22Rv1 (cell line): ENCODE data around the gene CCDC178.
"Not testable (repeated sequence)": the region's sequence is repeated elsewhere in the genome, so short reads cannot be mapped to it uniquely, and the experiment has no call there.

Source experiments
- H3K27ac ChIP-seq: fragments of 450-650 bp; 2 replicates; pipeline ENCODE4 v1.5.1; 2017
- ZFX ChIP-seq: fragments of 450-650 bp; IDR thresholded peaks from 2 replicates; pipeline ENCODE4 v1.6.1; 2017; ENCODE audit warnings: antibody characterized with exemption, borderline replicate concordance
- TF ChIP-seq, protein P1 (sequence below): fragments of 450-650 bp; IDR thresholded peaks from 2 replicates; pipeline ENCODE4 v1.5.1; 2017; ENCODE audit warnings: mild to moderate bottlenecking

The CCDC178 gene

DNA sequence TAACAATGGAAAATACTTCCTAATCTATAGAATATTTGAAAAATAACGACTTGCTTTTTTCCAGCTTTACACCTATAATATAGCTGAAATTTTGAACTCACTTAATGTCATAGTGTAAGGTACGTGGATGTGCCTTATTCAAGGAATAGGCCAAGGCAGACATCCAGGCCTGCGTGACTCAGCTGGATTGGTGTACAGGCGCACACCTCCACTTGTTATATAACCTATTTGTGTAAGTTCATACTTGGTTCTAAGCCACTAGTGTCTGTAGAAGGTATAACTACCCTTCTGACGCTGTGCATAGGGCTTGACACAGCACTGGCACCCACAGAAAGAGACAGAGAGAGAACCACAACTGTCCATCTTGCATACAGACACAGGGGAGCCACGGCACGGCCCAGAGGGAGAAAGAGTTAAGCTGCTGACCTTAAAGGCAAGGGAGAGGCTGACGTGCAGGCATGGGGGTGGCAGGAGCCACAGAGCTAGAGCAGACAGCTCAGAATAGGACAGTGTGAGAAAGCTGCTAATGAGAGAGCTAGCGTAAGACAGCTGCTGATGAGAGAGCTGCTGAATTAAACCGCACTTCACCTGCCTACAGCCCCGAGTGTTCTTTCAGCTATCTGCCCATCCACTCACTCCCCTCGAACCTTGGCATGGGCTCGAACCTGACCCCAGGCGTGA lies 16.1 kb downstream of the CCDC178 start:
- no peak for TF ChIP-seq ZFX
- TF ChIP-seq, protein P1, sequence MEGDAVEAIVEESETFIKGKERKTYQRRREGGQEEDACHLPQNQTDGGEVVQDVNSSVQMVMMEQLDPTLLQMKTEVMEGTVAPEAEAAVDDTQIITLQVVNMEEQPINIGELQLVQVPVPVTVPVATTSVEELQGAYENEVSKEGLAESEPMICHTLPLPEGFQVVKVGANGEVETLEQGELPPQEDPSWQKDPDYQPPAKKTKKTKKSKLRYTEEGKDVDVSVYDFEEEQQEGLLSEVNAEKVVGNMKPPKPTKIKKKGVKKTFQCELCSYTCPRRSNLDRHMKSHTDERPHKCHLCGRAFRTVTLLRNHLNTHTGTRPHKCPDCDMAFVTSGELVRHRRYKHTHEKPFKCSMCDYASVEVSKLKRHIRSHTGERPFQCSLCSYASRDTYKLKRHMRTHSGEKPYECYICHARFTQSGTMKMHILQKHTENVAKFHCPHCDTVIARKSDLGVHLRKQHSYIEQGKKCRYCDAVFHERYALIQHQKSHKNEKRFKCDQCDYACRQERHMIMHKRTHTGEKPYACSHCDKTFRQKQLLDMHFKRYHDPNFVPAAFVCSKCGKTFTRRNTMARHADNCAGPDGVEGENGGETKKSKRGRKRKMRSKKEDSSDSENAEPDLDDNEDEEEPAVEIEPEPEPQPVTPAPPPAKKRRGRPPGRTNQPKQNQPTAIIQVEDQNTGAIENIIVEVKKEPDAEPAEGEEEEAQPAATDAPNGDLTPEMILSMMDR, result no peak
- no peak overlapping the region for H3K27ac ChIP-seq

DNA sequence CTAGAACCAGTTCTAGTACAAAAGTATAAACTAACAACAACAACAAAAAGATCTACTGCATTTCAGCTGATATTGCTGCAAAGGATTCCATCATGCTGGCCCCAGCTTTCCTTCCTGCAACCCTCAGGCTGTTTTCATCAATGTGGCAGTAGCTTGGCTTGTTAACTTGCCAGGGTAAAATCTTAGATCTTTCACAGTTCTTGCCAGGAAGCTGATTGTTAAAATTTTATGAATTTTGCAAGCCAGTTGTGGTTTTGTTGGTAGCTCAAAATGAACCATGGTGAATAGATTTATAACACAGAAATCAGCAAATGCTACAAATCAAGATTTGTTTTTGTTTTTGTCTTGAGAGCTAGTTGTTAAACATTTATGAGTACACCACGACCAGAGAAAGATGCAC lies 19.3 kb downstream of the CCDC178 start:
- H3K27ac ChIP-seq, result no peak overlapping the region
- no peak for TF ChIP-seq ZFX
- TF ChIP-seq, protein P1, result no peak

DNA sequence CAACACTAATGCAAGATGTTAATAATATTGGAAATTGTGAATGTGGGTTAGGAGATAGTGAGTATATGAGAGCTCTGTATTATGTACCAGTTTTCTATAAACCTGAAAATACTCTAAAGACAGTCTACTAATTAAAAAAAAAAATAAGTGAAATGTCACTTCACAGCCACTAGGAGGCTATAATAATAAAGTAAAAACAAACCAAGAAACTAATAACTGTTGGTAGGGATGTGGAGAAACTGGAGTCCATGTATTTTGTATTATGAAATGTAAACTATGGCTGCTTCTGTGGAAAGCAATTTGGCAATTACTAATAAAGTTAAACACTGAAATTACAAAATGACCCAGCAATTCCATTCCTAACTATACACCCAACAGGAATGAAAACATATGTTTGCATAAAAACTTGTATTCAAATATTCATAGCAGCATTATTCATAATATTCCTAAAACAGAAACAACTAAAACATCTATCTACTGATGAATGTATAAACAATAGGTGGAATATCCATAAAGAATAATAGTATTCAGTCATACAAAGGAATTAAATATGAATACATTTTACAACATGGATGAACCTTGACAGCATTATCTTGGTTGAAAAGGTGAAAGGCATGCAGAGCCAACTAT lies 36.2 kb downstream of the CCDC178 start:
- H3K27ac ChIP-seq, result no peak overlapping the region
- TF ChIP-seq, protein P1, result peak; percentile 69
- TF ChIP-seq ZFX, result no peak

DNA sequence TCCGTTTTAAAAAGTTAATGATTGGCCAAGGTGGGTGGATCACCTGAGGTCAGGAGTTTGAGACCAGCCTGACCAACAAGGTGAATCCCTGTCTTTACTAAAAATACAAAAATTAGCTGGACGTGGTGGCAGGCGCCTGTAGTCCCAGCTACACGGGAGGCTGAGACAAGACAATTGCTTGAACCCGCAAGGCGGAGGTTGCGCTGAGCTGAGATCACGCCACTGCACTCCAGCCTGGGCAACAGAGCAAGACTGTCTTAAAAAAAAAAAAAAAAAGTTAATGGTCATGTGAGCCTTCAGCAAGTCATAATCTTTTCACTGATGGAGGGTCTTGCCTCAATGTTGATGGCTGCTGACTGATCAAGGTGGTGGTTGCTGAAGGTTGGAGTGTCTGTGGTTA lies 41.6 kb downstream of the CCDC178 start:
- not testable (repeated sequence) for H3K27ac ChIP-seq

DNA sequence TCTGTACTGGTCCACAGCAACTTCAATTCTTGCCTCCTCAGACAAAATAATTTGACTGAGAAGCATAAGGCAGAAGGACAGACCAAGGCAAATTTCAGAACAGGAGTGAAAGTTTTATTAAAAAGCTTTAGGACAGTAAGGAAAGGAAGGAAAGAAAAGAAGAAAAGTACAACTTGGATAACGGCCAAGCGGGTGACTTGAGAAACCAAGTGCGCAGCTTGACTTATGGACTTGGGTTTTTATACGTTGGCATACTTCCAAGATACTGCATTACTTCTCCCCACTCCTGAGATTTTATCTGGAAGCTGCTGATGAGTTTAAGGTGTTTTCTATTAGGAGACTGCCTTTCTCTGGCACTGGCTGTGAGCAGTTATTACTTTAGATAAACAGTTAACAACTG lies 64.7 kb downstream of the CCDC178 start:
- TF ChIP-seq, protein P1, result no peak
- no peak for TF ChIP-seq ZFX
- no peak overlapping the region for H3K27ac ChIP-seq

DNA sequence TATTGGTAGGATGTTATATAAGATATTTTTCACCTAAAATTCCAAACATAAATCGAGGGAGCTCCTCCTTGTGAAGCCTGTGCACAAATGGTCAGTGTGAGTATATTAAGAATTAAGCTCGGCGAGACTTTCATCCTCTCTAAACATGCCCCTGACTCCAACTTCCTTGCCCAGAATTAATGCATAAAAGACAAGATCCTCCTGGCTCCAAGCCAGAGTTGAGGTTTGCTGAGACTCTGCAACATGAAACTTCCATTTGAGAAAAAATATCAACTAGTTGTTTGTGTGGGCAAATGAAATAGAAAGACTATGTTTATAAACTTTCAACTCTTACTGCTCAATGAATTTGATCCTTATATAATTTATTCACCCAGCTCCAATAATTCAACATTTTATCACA lies 68.1 kb downstream of the CCDC178 start:
- no peak overlapping the region for H3K27ac ChIP-seq
- no peak for TF ChIP-seq ZFX
- TF ChIP-seq, protein P1, result no peak

DNA sequence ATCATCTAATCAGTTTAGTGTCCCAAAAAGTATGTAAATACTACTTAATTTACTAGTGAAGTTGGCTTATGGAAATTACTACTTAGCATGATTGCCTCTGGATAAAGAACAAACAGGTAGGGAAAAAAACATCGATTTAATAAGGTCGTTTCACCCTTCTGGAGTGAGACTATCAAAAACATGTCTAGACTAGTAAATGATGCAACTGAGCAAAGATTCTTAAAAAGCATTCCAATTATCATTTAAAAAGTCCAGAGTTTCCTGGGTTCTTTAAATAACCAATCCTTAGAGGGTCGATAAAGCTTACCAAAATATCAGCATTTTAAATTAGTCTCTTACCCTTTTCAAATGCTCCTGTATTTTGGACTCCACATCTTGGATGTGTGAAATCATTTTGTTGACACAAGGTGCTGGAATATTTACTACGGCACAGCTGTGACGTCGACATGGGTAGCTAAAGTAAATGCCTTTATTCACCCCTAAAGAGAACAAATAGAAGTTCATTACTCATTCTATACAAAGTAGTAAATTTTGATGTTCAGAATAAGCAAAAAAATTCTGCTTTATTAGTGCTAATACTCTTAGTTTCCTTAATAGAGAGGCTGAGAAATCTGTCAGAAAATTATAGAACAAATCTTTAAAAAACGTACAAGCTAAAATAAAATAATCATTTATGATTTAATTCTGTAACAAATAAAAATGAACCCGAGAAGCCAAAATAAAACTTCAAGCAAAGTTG lies 70.6 kb downstream of the CCDC178 start:
- no peak overlapping the region for H3K27ac ChIP-seq
- TF ChIP-seq ZFX, result no peak
- TF ChIP-seq, protein P1, result no peak
